Sigmoid colon (tissue), 7 donors: ENCODE measurements around the gene NT5DC1. TPM values are rescaled to one million over a fixed set of nuclear protein-coding genes. Genes with fewer than 3 reads are reported as not detected.
"Not testable (repeated sequence)": the region's sequence is repeated elsewhere in the genome, so short reads cannot be mapped to it uniquely, and the experiment has no call there.

ENCODE experiments used
- DNase-seq: peaks from one replicate; pipeline ENCODE4 v3.0.0-alpha.2; 2019
- H3K27ac ChIP-seq, 4 donors: fragments of 200-600 bp; sonication (generic); one replicate each; pipeline ENCODE4 v1.5.1; 2016 to 2019; ENCODE audit warnings: mild to moderate bottlenecking in 1 of 4
- H3K27me3 ChIP-seq, 3 donors: fragments of 200-600 bp; sonication (generic); one replicate each; pipeline ENCODE4 v1.5.1; 2019; ENCODE audit warnings: mild to moderate bottlenecking in 1 of 3
- H3K36me3 ChIP-seq, 4 donors: fragments of 200-600 bp; sonication (generic); one replicate each; pipeline ENCODE4 v1.5.1; 2016 to 2019
- H3K4me1 ChIP-seq, 4 donors: fragments of 200-600 bp; sonication (generic); one replicate each; pipeline ENCODE4 v1.5.1; 2017 to 2019
- H3K4me3 ChIP-seq, 4 donors: fragments of 200-600 bp; sonication (generic); one replicate each; pipeline ENCODE4 v1.5.1; 2017 to 2019; ENCODE audit warnings: mild to moderate bottlenecking in 2 of 4, moderate library complexity in 1 of 4
- H3K9me3 ChIP-seq, 4 donors: fragments of 200-600 bp in 3 of 4; sonication (generic) in 3 of 4; one replicate each; pipeline versions ENCODE4 v1.5.1 to v1.6.1; 2013 to 2019
- EP300 ChIP-seq, 4 donors: sonication (generic); formaldehyde crosslinking; IDR thresholded peaks; one replicate each; pipeline ENCODE4 v1.6.1; 2017; ENCODE audit warnings: antibody characterized with exemption in 4 of 4
- POLR2A ChIP-seq, 2 donors: fragments of 450-650 bp; IDR thresholded peaks; one replicate each; pipeline ENCODE4 v1.6.1; 2016; ENCODE audit warnings: antibody characterized with exemption in 2 of 2, mild to moderate bottlenecking in 2 of 2, moderate library complexity in 2 of 2
- POLR2AphosphoS5 ChIP-seq, 4 donors: sonication (generic); formaldehyde crosslinking; IDR thresholded peaks; one replicate each; pipeline ENCODE4 v1.6.1; 2017; ENCODE audit warnings: antibody characterized with exemption in 4 of 4
- WGBS, 2 donors: extraction: QIAGEN DNeasy Blood & Tissue Kit; methylation state at CpG; one replicate each; pipeline ENCODE4 v1.1.7; 2013; 5-methylcytosine and 5-hydroxymethylcytosine counted together
- intact Hi-C: fragments of 100-400 bp; cut with DNase I; formaldehyde crosslinking; loops from one replicate; pipeline ENCODE4 v1.15.1; 2023
- polyA plus RNA-seq, 3 donors: library from polyadenylated mRNA; stranded (reverse); fragments of 200-250 nt; gene quantifications; one replicate each; pipeline ENCODE4 v1.2.3, GENCODE V29; 2013
- total RNA-seq, 4 donors: library from RNA; depleted of rRNA; stranded (reverse); fragments of >200 nt; gene quantifications; one replicate each; pipeline ENCODE4 v1.1.0, GENCODE V29; 2016
- TF ChIP-seq, protein P1 (sequence below), 4 experiments: fragments of 450-650 bp in 3 of 4; fragments of 200-600 bp in 1 of 4; IDR thresholded peaks; one replicate each; pipeline ENCODE4 v1.5.1; 2016 to 2019; ENCODE audit warnings: antibody characterized with exemption in 4 of 4, mild to moderate bottlenecking in 3 of 4, moderate library complexity in 2 of 4
- donor health status: healthy with polysubstance abuse.
- donor health status: Bipolar disorder and iron deficiency.
- donor health status: healthy.

The NT5DC1 gene
- total and polyA plus RNA-seq, 7 donors, result 8.2 to 21.7 (median 9.9) TPM

DNA sequence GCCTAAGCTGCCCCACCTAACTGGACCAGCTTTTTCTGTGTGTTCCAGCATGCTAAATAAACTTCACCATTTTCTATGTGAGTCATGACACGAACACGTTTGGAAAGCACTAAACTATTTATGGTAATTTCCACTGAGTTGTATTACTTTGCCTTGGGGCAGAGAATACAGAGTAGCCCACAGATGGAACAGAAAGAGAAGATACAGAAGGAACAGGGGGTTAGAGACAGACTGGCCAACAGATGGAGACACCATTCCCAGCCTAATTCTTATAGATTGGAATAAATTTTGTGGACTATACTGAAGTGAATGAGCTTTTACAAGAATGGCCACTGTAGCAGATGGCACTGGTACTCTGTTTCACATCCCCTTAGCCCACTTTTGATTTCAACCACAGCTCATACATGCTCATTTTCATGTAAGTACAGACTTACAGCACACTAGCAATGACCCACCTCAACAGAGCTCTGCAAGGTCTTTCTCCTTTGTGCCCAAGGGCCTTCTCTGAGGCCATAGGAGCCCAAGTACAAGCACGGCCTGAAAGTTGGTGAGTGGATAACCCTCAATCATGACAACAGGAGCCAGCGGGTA is 13.1 kb upstream of the NT5DC1 start:
- Histone ChIP-seq H3K4me3 (no peak overlapping the region), H3K27me3 (no peaks in the 10 kb centered on the region), H3K27ac (no peak overlapping the region), H3K9me3 (no peaks in the 10 kb centered on the region), H3K36me3 (no peaks in the 10 kb centered on the region), H3K4me1 (peaks cover 0 to 8% (median 0%) of the 10 kb centered on the region in 4 donors)
- TF ChIP-seq POLR2AphosphoS5 (IDR thresholded peaks at IDR 0.05) (no peak), POLR2A (IDR thresholded peaks at IDR 0.05) (no peak), EP300 (IDR thresholded peaks at IDR 0.05) (no peak)
- TF ChIP-seq, protein P1, sequence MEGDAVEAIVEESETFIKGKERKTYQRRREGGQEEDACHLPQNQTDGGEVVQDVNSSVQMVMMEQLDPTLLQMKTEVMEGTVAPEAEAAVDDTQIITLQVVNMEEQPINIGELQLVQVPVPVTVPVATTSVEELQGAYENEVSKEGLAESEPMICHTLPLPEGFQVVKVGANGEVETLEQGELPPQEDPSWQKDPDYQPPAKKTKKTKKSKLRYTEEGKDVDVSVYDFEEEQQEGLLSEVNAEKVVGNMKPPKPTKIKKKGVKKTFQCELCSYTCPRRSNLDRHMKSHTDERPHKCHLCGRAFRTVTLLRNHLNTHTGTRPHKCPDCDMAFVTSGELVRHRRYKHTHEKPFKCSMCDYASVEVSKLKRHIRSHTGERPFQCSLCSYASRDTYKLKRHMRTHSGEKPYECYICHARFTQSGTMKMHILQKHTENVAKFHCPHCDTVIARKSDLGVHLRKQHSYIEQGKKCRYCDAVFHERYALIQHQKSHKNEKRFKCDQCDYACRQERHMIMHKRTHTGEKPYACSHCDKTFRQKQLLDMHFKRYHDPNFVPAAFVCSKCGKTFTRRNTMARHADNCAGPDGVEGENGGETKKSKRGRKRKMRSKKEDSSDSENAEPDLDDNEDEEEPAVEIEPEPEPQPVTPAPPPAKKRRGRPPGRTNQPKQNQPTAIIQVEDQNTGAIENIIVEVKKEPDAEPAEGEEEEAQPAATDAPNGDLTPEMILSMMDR (IDR thresholded peaks at IDR 0.05), result no peak
- DNase-seq, result no peak
- intact Hi-C loops, result no loop called here
- 62 to 64% methylated on average over 4 of the region's 4 CpGs for WGBS, 2 donors

- H3K4me3 ChIP-seq, result no peak overlapping the region
- TF ChIP-seq EP300 (IDR thresholded peaks at IDR 0.05), result no peak
- TF ChIP-seq, protein P1 (IDR thresholded peaks at IDR 0.05), result no peak
- no peak for TF ChIP-seq POLR2A (IDR thresholded peaks at IDR 0.05)
- no peak for TF ChIP-seq POLR2AphosphoS5 (IDR thresholded peaks at IDR 0.05)
- no peaks in the 10 kb centered on the region for H3K27me3 ChIP-seq
- intact Hi-C loops, result no loop called here
- DNase-seq, result no peak
- no peaks in the 10 kb centered on the region for H3K36me3 ChIP-seq
- no peaks in the 10 kb centered on the region for H3K9me3 ChIP-seq
- H3K4me1 ChIP-seq, result peaks cover 0 to 8% (median 0%) of the 10 kb centered on the region in 4 donors
- no peak overlapping the region for H3K27ac ChIP-seq
Measured at GRCh38 chr6:116088946-116089345, 11.7 kb upstream of the NT5DC1 start.

DNA sequence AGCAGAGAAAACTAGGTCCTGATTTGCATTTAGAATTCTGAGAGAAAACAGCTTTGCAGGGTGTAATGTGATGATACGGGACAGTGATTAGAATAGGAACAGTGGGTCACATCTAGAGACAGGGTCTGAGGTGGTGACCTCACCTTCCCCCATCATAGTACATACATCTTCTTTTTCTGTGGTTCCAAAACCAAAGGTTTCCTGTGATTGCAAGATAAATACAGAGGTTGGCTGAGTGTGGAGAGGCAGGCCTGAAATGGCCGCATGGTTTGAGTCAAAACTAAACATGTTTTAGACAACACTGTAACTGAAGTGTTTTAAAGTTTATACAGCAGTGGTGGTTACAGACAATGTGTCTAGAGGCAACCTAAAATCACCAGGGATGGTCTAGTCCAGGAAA is 10.4 kb upstream of the NT5DC1 start:
- WGBS, 2 donors, result 84 to 85% methylated on average over 2 of the region's 2 CpGs
- Histone ChIP-seq H3K4me1 (peaks cover 0 to 8% (median 0%) of the 10 kb centered on the region in 4 donors), H3K4me3 (no peak overlapping the region), H3K36me3 (no peaks in the 10 kb centered on the region), H3K9me3 (no peaks in the 10 kb centered on the region), H3K27me3 (no peaks in the 10 kb centered on the region), H3K27ac (no peak overlapping the region)
- intact Hi-C loops, result no loop called here
- DNase-seq, result no peak
- TF ChIP-seq POLR2AphosphoS5 (IDR thresholded peaks at IDR 0.05), result no peak
- TF ChIP-seq, protein P1 (IDR thresholded peaks at IDR 0.05), result no peak
- TF ChIP-seq POLR2A (IDR thresholded peaks at IDR 0.05), result no peak
- no peak for TF ChIP-seq EP300 (IDR thresholded peaks at IDR 0.05)

GRCh38 chr6:116094041-116094440 is 6.6 kb upstream of the NT5DC1 start:
- no peak for DNase-seq
- 94 to 96% methylated on average over 7 of the region's 7 CpGs for WGBS, 2 donors
- H3K27me3 ChIP-seq, result no peaks in the 10 kb centered on the region
- intact Hi-C loops, result no loop called here
- TF ChIP-seq, protein P1 (IDR thresholded peaks at IDR 0.05), result no peak
- TF ChIP-seq POLR2A (IDR thresholded peaks at IDR 0.05) (no peak), POLR2AphosphoS5 (IDR thresholded peaks at IDR 0.05) (no peak), EP300 (IDR thresholded peaks at IDR 0.05) (no peak)
- no peak overlapping the region for H3K27ac ChIP-seq
- H3K4me1 ChIP-seq, result no peaks in the 10 kb centered on the region
- H3K4me3 ChIP-seq, result no peak overlapping the region
- no peaks in the 10 kb centered on the region for H3K36me3 ChIP-seq
- peaks cover 0 to 7% (median 5%) of the 10 kb centered on the region in 4 donors for H3K9me3 ChIP-seq

- H3K27ac ChIP-seq, H3K36me3 ChIP-seq, H3K4me3 ChIP-seq, H3K27me3 ChIP-seq, H3K9me3 ChIP-seq, H3K4me1 ChIP-seq, intact Hi-C loops, DNase-seq: not testable (repeated sequence)
- 91 to 92% methylated on average over 9 of the region's 9 CpGs for WGBS, 2 donors
Measured at GRCh38 chr6:116096048-116096759, 4.4 kb upstream of the NT5DC1 start.
